Measurements from ENCODE around the gene SLFN5. TPM values are rescaled to one million over a fixed set of nuclear protein-coding genes. Genes with fewer than 3 reads are reported as not detected.
"Not testable (repeated sequence)": the region's sequence is repeated elsewhere in the genome, so short reads cannot be mapped to it uniquely, and the experiment has no call there.

SLFN5 gene
- total RNA-seq, 1 experiment from 2014 or later: 17.3 TPM

GRCh38 chr17:35265566-35266141, 22.8 kb downstream of the SLFN5 start:
- no peak for DNase-seq
- POLR2A ChIA-PET (ENCODE audit: unreplicated experiment): no interaction called here

GRCh38 chr17:35274167-35275066, 31.5 kb downstream of the SLFN5 start:
- intact Hi-C loops (cut with micrococcal nuclease; ENCODE audit: unreplicated experiment); H4K20me1 ChIP-seq (ENCODE audit: insufficient read depth); H3K9me2 ChIP-seq (ENCODE audit: insufficient read depth); H3K79me2 ChIP-seq (ENCODE audit: low read depth); DNase-seq; H3K4me3 ChIP-seq; H3K9me3 ChIP-seq (ENCODE audit: insufficient read depth, low read depth); H3K4me1 ChIP-seq (replicated peaks; ENCODE audit: insufficient read depth); H2AFZ ChIP-seq; BruUV-seq (replicated peaks); H3K36me3 ChIP-seq (ENCODE audit: low read depth); POLR2A ChIA-PET (ENCODE audit: unreplicated experiment); H3F3A ChIP-seq (ENCODE audit: insufficient read depth, low read depth); H3K27ac ChIP-seq: not testable (repeated sequence)
- CTCF ChIA-PET: interaction anchor here (0.7 kb wide), 1 partner anchor 259 kb away, joined by 4 read pairs; no protein-coding TSS in a partner anchor
- peaks cover 17% of the 10 kb centered on the region for H3K27me3 ChIP-seq (ENCODE audit: insufficient read depth, low read depth)
- H3K4me2 ChIP-seq: peak overlapping the region; percentile 13; the same call in 1 of the 2 replicates

More at GRCh38 chr17:35265566-35266141, 22.8 kb downstream of the SLFN5 start:
- Histone ChIP-seq H3K4me2 (no peak overlapping the region), H3K36me3 (ENCODE audit: low read depth) (no peaks in the 10 kb centered on the region; the same call in 1 of the 2 replicates), H4K20me1 (ENCODE audit: insufficient read depth) (no peaks in the 10 kb centered on the region; the same call in 1 of the 2 replicates), H3K79me2 (ENCODE audit: low read depth) (no peaks in the 10 kb centered on the region), H3K9me3 (ENCODE audit: insufficient read depth, low read depth) (no peaks in the 10 kb centered on the region), H3K9me2 (ENCODE audit: insufficient read depth) (no peaks in the 10 kb centered on the region), H3K27ac (no peak overlapping the region), H2AFZ (no peak overlapping the region), H3K4me3 (no peak overlapping the region), H3K27me3 (ENCODE audit: insufficient read depth, low read depth) (no peaks in the 10 kb centered on the region), H3F3A (ENCODE audit: insufficient read depth, low read depth) (no peaks in the 10 kb centered on the region), H3K4me1 (replicated peaks; ENCODE audit: insufficient read depth) (no peaks in the 10 kb centered on the region)
- intact Hi-C loops (cut with micrococcal nuclease; ENCODE audit: unreplicated experiment): no loop called here
- BruUV-seq (replicated peaks): no TSS peak
- CTCF ChIA-PET: no interaction called here
- TF ChIP-seq CTCF (conservative IDR thresholded peaks at IDR 0.05) (no peak), EZH2 (IDR thresholded peaks at IDR 0.05; ENCODE audit: low read depth) (no peak)

GRCh38 chr17:35278454-35278853, 35.6 kb downstream of the SLFN5 start:
- CTCF ChIA-PET; H3K9me3 ChIP-seq (ENCODE audit: insufficient read depth, low read depth); intact Hi-C loops (cut with micrococcal nuclease; ENCODE audit: unreplicated experiment); BruUV-seq (replicated peaks); H3K27ac ChIP-seq; H3K4me3 ChIP-seq; H4K20me1 ChIP-seq (ENCODE audit: insufficient read depth); H3K9me2 ChIP-seq (ENCODE audit: insufficient read depth); H3K36me3 ChIP-seq (ENCODE audit: low read depth); H2AFZ ChIP-seq; H3K79me2 ChIP-seq (ENCODE audit: low read depth); DNase-seq; H3F3A ChIP-seq (ENCODE audit: insufficient read depth, low read depth); H3K4me1 ChIP-seq (replicated peaks; ENCODE audit: insufficient read depth); H3K4me2 ChIP-seq; POLR2A ChIA-PET (ENCODE audit: unreplicated experiment): not testable (repeated sequence)
- H3K27me3 ChIP-seq (ENCODE audit: insufficient read depth, low read depth): peaks cover 21% of the 10 kb centered on the region

GRCh38 chr17:35278876-35279275, 36.0 kb downstream of the SLFN5 start:
- H3K27ac ChIP-seq; BruUV-seq (replicated peaks); CTCF ChIA-PET: not testable (repeated sequence)

More at GRCh38 chr17:35278876-35279275, 36.0 kb downstream of the SLFN5 start:
- H3K27me3 ChIP-seq (ENCODE audit: insufficient read depth, low read depth): peaks cover 24% of the 10 kb centered on the region
- H4K20me1 ChIP-seq (ENCODE audit: insufficient read depth); H3K4me1 ChIP-seq (replicated peaks; ENCODE audit: insufficient read depth); H3K79me2 ChIP-seq (ENCODE audit: low read depth); H2AFZ ChIP-seq; DNase-seq; H3K9me2 ChIP-seq (ENCODE audit: insufficient read depth); POLR2A ChIA-PET (ENCODE audit: unreplicated experiment); intact Hi-C loops (cut with micrococcal nuclease; ENCODE audit: unreplicated experiment); H3F3A ChIP-seq (ENCODE audit: insufficient read depth, low read depth); H3K4me3 ChIP-seq; H3K36me3 ChIP-seq (ENCODE audit: low read depth); H3K9me3 ChIP-seq (ENCODE audit: insufficient read depth, low read depth); H3K4me2 ChIP-seq: not testable (repeated sequence)
